HG03095 (cell line): Measurements from ENCODE around the gene CARTPT.

ENCODE experiments used
- ATAC-seq: cut with Tn5 transposase; IDR thresholded peaks from one replicate; pipeline ENCODE4 v1.9.1; 2021; ENCODE audit warnings: moderate library complexity; ENCODE audit not compliant: unreplicated experiment

CARTPT gene

DNA sequence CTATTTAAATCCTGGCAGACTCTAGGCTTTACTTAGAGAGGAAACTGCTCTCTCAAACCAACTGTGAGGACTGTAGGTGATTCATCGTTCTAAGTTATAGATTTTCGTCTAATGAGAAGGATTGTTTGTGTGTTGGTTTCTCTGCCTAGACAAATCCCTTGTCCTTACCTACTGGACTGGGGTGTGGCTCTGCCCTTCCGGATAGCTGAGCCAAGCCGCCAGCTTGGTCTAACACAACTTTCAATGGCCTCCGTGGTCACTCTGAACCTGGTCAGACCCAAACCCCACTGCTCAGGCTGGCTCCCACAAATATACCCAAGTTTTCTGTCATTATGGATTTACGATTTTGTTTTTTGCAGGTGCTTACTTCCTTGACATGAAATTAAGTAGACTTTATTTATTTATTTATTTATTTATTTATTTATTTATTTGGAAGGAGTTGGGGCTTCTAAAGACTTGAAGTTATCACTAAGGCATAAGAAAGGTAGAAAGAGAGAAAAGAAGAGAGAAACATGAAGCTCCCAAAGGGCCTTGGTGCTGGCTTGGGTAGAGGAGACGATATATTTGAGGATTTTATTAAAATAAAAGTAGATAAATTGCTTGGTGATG is 19.0 kb downstream of the CARTPT start:
- no peak for ATAC-seq

DNA sequence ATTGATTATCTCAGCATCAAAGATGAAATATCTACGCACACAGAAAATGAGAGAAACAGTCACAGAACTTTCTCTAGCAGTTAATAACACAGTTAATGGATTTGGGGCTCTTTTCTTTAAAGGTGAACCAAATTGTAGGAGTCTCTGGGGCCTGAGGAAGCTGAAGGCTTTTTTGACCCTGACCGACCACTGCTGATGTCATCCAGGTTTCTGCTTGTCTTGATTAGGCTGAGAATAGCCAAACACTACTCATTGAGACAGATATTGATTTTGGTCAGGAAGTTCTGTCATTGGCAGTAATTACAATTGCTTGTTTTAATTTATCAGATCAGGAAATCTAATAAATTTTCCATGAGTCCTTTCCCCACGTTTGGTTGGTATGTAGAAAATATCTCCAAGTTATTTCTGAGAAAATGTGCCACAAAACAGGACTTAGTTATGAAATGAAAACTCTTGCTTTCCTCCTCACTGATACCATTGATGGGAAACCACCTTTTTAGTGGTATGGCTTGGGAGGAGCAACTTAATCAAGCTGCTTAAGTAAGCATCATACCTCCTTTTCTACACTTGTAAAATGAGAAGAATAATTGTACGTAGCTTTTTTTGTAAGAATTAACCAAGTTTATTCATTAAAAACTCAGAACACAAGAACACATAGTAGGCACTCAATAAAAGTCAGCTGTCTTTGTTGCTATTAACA is 19.7 kb downstream of the CARTPT start:
- ATAC-seq, result no peak

DNA sequence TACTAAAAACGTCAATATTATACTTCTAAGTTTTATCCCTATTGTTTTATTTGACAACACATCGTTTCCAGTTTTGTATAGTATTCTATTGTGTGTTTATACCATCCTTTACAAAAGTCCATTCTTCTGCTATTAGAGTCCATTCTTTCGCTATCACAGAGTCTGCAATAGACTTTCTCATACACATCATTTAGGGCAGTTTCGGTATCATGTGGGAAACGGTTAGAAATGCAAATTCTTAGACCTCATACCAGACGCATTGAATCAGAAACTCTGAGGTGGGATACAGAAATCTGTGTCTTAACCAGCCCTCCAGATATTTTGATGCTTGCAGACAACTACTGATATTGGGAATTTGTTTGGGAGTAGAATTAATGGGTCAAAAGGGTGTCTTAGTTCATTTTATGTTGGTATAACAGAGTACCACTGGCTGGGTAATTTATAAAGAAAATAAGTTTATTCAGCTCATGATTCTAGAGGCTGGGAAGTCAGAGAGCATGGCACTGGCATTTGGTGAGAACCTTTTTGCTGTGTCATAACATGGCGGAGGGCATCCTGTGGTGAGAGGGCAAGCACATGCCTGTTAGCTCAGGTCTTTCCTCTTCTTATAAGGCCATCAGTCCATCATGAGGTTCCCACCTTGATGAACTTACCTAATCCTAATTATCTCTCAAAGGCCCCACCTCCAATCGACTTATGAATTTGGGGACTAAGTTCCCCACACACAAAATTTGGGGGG is 21.1 kb downstream of the CARTPT start:
- ATAC-seq, result peak; percentile 92

DNA sequence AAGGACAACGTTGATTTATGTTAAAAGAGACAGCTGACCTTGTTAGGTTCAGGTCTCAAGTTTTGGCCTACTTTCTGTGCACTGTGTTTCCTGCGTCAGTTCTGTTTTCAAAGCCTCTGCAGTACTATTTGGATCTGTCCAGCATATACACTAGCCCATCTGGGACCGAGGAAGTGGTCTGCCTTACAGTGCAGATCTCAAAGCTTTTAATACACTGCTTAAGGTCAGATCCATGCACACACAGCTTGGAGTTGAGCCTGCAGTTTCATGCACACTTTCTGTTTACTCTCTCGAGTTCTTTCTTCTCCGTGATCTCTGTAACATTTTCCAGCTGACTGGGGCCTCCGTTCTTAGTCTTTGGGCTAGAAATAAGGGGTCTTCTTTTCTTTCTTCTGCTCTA is 24.1 kb downstream of the CARTPT start:
- no peak for ATAC-seq

DNA sequence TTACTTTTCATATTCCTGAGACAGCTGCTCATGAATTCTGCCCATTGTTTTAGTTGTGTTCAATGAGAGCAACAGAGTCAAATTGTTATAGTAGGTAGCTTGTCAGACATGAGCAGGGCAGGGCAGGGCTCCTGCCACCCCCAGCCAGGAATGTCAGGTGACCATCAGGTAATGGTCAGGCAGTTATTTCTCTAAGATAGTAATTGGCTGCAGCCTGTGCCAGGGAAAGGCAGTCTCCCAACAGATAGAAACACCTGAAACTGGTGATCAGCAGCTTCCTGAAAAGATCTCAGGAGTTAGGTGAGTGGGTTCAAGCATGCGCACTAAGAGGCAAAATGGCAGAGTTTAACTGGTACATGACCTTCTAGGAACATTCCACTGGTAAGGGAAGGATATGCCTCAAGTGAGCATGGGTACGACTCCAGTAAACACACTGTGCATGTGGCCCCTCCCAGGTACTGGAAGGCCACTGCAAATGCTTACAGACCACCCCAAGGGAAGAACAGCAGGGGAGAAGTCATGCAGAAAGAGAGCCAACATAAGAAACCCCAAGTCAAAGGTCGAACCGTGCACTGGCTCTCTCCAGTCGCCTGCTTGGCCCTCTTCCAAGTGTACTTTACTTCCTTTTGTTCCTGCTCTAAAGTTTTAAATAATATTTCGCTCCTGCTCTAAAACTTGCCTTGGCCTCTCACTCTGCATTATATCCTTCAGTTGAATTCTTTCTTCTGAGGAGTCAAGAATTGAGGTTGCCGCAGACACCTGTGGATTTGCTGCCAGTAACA is 25.1 kb downstream of the CARTPT start:
- ATAC-seq, result no peak

DNA sequence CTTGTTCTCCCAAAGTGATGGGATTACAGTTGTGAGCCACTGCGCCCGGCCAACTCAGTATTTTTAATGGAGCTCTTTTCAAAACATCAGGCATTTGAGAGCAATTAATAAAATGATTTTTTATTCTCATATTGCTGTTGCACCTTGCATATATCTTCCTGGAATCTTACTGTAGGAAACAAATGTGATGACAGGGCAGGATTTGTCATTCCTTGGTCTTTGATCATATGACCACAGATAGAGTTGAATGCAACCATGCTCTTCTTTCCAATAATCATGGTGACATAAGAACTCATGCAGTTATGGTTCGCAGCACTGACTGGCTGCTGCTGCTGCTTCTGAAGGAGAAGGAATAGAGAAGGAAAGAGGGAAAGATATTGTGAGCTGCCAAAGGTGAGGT is 28.1 kb downstream of the CARTPT start:
- no peak for ATAC-seq

DNA sequence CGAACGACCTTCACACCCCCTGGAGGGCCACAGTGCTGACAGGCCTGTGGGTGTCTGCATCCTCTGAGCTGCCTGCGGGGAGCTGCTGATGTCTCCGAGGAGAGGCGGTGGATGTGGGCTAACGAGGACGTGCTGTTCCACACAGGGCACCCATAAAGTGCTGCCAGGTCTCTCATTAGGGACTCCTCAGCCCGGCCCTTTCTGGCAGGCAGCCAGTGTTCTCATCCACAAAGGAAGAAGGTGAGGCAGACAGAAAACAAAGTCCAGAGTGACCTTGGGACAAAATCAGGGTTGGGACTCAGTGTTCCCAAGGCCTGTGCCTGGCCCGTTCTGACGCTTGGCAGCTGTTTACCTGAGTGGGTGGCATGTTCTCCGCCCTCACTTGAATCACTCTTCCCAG is 29.3 kb downstream of the CARTPT start:
- no peak for ATAC-seq

DNA sequence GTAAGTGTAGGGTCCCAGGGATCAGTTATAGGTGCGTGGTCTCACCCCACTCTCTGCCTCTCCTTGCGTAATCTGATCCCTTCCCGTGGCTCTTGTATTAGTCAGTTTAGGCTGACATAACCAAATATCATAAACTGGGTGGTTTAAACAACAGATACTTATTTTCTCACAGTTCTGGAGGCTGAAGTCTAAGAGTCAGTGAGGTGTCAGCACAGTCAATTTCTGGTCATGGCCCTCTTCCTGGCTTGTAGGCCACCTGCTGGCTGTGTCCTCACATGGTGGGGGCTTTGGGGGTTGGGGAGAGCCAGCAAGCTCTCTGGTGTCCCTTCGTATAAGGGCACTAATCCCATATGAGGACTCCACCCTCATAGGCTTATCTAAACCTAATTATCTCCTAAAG is 32.3 kb downstream of the CARTPT start:
- no peak for ATAC-seq

DNA sequence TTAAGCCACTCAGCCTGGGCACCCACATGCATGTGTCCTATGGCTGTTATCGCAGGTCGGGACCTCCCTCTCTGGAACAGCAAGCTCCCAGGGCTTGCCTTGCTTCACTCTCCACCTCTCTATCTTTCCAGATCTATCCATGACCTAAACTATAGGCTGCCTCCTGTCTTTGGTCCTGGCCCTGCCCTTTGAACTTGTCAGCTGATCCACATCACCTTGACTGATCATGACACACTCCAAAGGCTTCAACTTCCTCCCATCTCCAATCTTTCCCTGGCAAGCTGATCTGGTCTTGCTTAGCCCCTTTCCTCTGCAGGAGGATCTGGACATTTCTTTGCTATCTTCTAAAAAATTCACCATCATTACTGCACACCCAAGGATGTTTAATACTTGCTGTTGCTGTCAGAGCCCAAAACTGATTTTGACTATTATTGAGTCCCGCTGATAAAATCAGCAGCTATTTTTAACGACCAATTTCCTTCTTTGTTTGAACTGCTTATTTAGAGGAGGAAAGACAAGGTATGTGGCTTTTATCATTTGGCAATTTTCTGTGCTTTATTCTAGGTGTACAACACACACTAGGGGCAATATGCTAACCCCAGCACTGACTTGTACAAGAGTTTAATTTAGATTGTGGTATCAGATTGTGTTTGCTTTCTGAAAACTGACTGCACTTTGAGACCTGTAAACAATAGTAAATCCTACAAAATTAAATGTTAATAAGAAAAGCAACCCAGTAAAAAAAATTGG is 33.5 kb downstream of the CARTPT start:
- no peak for ATAC-seq

DNA sequence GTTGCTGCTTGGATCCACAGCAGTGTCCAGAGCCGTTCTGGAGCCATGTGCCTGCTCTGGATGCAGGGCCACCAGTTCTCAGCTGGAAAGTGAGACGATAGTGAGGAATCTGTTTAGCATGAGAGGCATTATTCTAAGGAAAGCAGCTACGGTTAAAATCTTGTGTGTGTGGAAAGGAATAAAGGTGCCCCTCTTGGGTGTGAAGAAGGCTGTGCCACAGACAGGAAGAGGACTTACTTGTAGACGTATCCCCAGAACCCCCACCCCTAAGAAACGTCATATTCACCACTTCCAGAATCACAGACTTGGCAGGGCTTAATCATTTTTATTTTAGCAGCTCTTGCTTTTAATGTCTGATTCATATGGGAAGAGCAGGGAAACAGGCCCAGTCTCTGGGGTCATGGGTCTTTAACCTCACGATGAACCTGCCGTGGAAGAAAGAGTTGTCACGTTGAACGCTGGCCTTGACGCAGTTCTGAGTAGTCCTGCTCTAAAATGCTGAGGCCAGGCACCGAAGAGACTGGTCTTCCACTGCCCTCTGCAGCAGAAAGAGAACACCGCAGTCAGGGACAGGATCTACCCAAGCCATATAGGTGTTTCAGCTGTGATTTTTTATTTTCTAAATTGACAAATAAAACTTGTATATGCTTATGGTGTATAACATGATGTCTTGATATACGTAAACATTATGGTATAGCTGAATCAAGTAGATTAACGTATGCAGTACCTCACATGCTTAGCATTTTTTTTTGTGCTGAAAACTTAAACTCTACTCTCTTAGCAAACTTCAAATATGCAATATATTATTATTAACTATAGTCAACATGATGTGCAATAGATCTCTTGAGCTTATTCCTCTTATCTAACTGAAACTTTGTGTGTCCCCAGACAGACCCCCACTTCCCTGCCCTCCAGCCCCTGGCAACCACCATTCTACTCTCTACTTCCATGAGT is 38.8 kb downstream of the CARTPT start:
- ATAC-seq, result peak; percentile 100

DNA sequence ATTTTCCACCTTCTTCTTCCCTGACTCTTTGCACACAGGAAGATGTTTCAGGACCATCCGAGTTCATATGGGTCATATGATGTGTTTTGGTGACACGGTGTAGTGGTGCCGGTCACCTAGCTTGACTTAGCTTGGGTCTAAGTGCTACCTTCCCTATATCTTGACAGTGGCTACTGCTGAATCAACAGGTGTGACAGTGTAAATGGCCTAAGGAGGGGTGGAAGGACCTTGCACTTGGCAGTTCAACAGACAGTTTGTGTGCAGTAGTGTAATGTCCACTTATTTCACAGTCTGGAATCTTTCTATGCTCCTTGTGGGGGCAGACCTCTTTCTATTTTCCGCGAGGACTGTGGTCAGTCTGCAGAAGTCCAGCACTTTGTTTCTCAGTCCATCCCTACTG is 43.8 kb downstream of the CARTPT start:
- ATAC-seq, result no peak

DNA sequence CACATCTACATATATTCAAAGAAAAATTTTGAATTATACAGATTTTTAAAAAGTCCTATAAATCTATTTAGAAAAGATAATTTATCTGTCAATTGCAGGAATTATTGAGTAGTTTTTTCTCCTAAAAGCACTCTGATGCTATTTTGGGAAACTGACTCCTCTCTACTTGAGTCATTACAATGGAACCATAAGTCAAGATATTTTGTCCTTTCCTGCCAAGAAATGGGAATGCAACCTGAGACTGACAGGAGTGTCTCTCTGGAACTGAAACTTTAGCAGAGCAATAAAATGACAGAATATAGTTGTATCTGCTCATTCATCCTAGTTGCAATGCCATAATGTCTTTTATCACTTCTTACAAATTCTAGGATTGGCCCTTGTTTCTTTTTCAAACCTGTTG is 48.6 kb downstream of the CARTPT start:
- no peak for ATAC-seq

DNA sequence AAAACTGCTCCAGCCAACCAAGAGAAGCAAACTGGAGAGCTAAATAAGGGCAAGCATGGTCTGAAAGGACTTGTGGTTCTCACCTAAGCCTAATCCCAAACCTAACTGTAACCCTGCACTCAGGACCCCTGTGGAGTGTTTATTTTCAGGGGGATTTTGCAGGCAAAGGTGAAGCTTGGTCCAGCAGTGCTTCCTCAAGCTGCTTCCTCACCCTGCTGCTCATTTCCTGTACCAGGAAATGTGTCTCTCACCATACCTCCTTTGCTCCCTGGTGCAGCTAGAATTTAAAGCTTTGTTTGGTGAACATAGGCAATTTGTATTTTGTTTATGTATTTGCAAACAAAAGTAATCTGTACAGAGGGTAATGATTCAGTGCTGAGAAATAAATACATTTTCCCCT is 50.2 kb downstream of the CARTPT start:
- ATAC-seq, result no peak

DNA sequence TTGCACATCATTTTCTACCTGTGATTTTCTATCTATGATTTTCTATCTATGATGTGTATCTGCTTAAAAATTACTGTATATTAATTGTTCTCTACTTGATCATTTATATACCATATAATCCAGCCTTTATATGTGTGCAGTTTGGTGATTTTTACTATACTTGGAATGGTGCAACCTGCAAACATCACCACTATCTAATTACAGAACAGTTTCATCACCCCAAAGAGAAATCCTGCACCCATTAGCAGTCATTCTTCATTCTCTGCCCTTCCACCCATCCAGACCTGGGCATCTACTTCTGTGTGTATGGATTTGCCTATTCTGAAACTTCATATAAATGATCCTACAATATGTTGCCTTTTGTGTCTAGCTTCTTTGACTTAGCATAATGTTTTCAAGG is 51.3 kb downstream of the CARTPT start:
- ATAC-seq, result no peak
